HepG2 (cell line): Measurements from ENCODE around the gene FUT1. TPM values are rescaled to one million over a fixed set of nuclear protein-coding genes. Genes with fewer than 3 reads are reported as not detected.

Experiments used
- ATAC-seq: fragments of 200-7000 bp; cut with Tn5 transposase; 3 replicates; pipeline ENCODE4 v1.9.1; 2020; ENCODE audit warnings: mild to moderate bottlenecking, moderate library complexity
- BruUV-seq: library from RNA; stranded (reverse); fragments of 400-500 nt; replicated peaks from 2 replicates; lab custom pipeline; 2021; lab: Mats Ljungman, UMichigan
- CTCF ChIA-PET: fragments of 300-600 bp; formaldehyde crosslinking; extraction: SDS; loops from one replicate; lab custom pipeline; 2021; ENCODE audit warnings: low total read pairs, inconsistent platforms, low intra/inter-chr PET ratio; lab: Yijun Ruan, JAX
- POLR2A ChIA-PET: fragments of 350-600 bp; sonication (Branson Sonifier 250); formaldehyde crosslinking; loops from one replicate; lab custom pipeline; 2020; ENCODE audit warnings: antibody characterized with exemption, inconsistent platforms; lab: Yijun Ruan, JAX
- DNase-seq: peaks from one replicate; pipeline ENCODE4 v3.0.0-alpha.2; 2015; ENCODE audit warnings: low spot score
- FAIRE-seq: peaks from 3 replicates; lab custom pipeline; 2011; peaks lifted over from hg19 to GRCh38; lab: Jason Lieb, UNC
- H2AFZ ChIP-seq: one replicate; pipeline ENCODE4 v1.6.1; 2011; ENCODE audit warnings: low read length, inconsistent platforms
- H3K27ac ChIP-seq: fragments of 300-600 bp; 3 replicates; pipeline ENCODE4 v1.8.0; 2011; ENCODE audit warnings: mixed run types, mild to moderate bottlenecking, mixed read lengths, low read length, inconsistent platforms; ENCODE audit not compliant: insufficient read depth; ENCODE audit errors: extremely low read length
- H3K27me3 ChIP-seq, 2 experiments: fragments of 200-600 bp in 1 of 2; 2 replicates in 1 of 2; 3 replicates in 1 of 2; pipeline versions ENCODE4 v1.6.0 to v1.8.0; 2011; ENCODE audit warnings: low read length in 2 of 2, mild to moderate bottlenecking in 2 of 2, moderate library complexity in 2 of 2, inconsistent platforms in 1 of 2; ENCODE audit not compliant: insufficient read depth in 2 of 2, control insufficient read depth in 1 of 2
- H3K36me3 ChIP-seq, 2 experiments: fragments of 200-600 bp in 1 of 2; replicated peaks in 1 of 2; 2 replicates in 1 of 2; 3 replicates in 1 of 2; pipeline versions ENCODE4 v1.5.1 to v1.8.0; 2011; ENCODE audit warnings: low read length in 2 of 2, inconsistent platforms in 1 of 2; ENCODE audit not compliant: insufficient read depth in 2 of 2, control insufficient read depth in 1 of 2
- H3K4me1 ChIP-seq: 2 replicates; pipeline ENCODE4 v1.5.1; 2012; ENCODE audit warnings: low read length, inconsistent platforms; ENCODE audit not compliant: insufficient read depth
- H3K4me2 ChIP-seq: 2 replicates; pipeline ENCODE4 v1.6.0; 2011; ENCODE audit warnings: low read depth, low read length, inconsistent platforms
- H3K4me3 ChIP-seq, 3 experiments: fragments of 200-600 bp in 1 of 3; sonication (generic), shearing (Covaris generic) in 1 of 3; replicated peaks in 1 of 3; 2 replicates each; pipeline ENCODE4 v1.5.1; 2011 to 2016; ENCODE audit warnings: low read length in 3 of 3, inconsistent platforms in 2 of 3, low read depth in 2 of 3, mild to moderate bottlenecking in 2 of 3, control low read depth in 1 of 3, mixed read lengths in 1 of 3; ENCODE audit not compliant: insufficient read depth in 1 of 3
- H3K79me2 ChIP-seq: one replicate; pipeline ENCODE4 v1.6.1; 2011; ENCODE audit warnings: low read length, inconsistent platforms; ENCODE audit not compliant: insufficient read depth
- H3K9ac ChIP-seq: 2 replicates; pipeline ENCODE4 v1.6.0; 2011; ENCODE audit warnings: mild to moderate bottlenecking, low read depth, low read length, inconsistent platforms; ENCODE audit not compliant: insufficient read depth
- H3K9me3 ChIP-seq: 2 replicates; pipeline ENCODE4 v1.5.1; 2012; ENCODE audit warnings: mild to moderate bottlenecking, low read length
- H4K20me1 ChIP-seq: 2 replicates; pipeline ENCODE4 v1.6.0; 2011; ENCODE audit warnings: inconsistent platforms, mild to moderate bottlenecking, low read length, moderate library complexity; ENCODE audit not compliant: insufficient read depth
- EEA1 ChIP-seq: sonication (generic); formaldehyde crosslinking; IDR thresholded peaks from 2 replicates; pipeline ENCODE4 v1.5.1; 2020; ENCODE audit warnings: mild to moderate bottlenecking, missing genetic modification reagents, borderline replicate concordance
- KAT2B ChIP-seq: fragments of 150-350 bp; IDR thresholded peaks from 2 replicates; pipeline ENCODE4 v1.6.1; 2014; ENCODE audit warnings: low read depth, low read length, borderline replicate concordance
- KDM4B ChIP-seq: sonication (generic); formaldehyde crosslinking; IDR thresholded peaks from 2 replicates; pipeline ENCODE4 v1.4.0; 2020; ENCODE audit warnings: missing genetic modification reagents
- WGBS: methylation state at CpG from one replicate; pipeline ENCODE4 v1.1.6; 2017; ENCODE audit warnings: low lambda C conversion rate; 5-methylcytosine and 5-hydroxymethylcytosine counted together
- in situ Hi-C: cut with HindIII; loops from 2 replicates; pipeline ENCODE4 v1.10.0; 2017; ENCODE audit warnings: low pct_unique_long_range_greater_than_20kb; ENCODE audit not compliant: extremely low pct_ligation_motif_present
- intact Hi-C: fragments of 100-400 bp; cut with micrococcal nuclease; formaldehyde crosslinking; loops from one replicate; pipeline ENCODE4 v1.10.0; 2022; ENCODE audit not compliant: unreplicated experiment
- polyA plus RNA-seq, 8 experiments: library from polyadenylated mRNA; depleted of rRNA in 3 of 8; stranded (reverse) in 7 of 8; unstranded in 1 of 8; fragments of >200 nt; fragmentation: Illumina TruSeq in 4 of 8; extraction: Trizol in 4 of 8; gene quantifications; 2 replicates each; pipeline versions ENCODE4 v1.2.1 to v1.2.3, GENCODE V29; 2011 to 2016; ENCODE audit warnings: low read depth in 4 of 8, missing spikeins in 1 of 8, mixed read lengths in 1 of 8; ENCODE audit not compliant: insufficient read depth in 1 of 8
- total RNA-seq, 5 experiments: library from RNA; depleted of rRNA; stranded (reverse); fragments of >200 nt; fragmentation: Illumina TruSeq; extraction: Trizol; gene quantifications; 2 replicates each; pipeline ENCODE4 v1.2.3, GENCODE V29; 2016; ENCODE audit warnings: low read depth in 1 of 5
- TF ChIP-seq, protein P1 (sequence below): IDR thresholded peaks from 2 replicates; pipeline ENCODE4 v1.6.1; 2012; ENCODE audit warnings: low read depth, low read length, improper control_type of control experiment
- TF ChIP-seq, protein P2 (sequence below): sonication (generic); formaldehyde crosslinking; IDR thresholded peaks from 2 replicates; pipeline ENCODE4 v1.4.0; 2020; ENCODE audit warnings: low read depth, mild to moderate bottlenecking, missing genetic modification reagents
- TF ChIP-seq, protein P3 (sequence below): IDR thresholded peaks from 2 replicates; pipeline ENCODE4 v1.6.1; 2016; ENCODE audit warnings: missing compliant biosample characterization, missing genetic modification reagents, borderline replicate concordance

FUT1 gene
- total and polyA plus RNA-seq, 2 of the 13 experiments (the other 11 are each of a cell fraction or from before 2014, with no cell fraction given) = 0.07 to 1.1 TPM

DNA sequence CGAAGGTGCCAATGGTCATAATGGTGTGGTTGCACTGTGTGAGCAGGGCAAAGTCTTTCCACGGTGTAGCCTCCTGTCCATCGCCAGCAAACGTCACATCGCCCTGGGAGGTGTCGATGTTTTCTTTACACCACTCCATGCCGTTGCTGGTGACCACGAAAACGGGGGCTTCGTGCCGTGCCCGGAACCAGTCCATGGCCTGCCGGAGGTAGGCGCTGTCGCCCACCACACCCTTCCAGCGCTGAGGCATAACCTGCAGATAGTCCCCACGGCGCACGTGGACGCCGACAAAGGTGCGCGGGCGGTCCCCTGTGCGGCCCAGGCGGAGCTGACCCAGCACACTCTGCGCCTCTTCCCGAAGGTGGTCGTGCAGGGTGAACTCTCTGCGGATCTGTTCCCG lies 2.1 kb downstream of the FUT1 start (continued):
- TF ChIP-seq, protein P1, sequence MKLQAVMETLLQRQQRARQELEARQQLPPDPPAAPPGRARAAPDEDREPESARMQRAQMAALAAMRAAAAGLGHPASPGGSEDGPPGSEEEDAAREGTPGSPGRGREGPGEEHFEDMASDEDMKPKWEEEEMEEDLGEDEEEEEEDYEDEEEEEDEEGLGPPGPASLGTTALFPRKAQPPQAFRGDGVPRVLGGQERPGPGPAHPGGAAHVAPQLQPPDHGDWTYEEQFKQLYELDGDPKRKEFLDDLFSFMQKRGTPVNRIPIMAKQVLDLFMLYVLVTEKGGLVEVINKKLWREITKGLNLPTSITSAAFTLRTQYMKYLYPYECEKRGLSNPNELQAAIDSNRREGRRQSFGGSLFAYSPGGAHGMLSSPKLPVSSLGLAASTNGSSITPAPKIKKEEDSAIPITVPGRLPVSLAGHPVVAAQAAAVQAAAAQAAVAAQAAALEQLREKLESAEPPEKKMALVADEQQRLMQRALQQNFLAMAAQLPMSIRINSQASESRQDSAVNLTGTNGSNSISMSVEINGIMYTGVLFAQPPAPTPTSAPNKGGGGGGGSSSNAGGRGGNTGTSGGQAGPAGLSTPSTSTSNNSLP = no peak
- TF ChIP-seq, protein P2, sequence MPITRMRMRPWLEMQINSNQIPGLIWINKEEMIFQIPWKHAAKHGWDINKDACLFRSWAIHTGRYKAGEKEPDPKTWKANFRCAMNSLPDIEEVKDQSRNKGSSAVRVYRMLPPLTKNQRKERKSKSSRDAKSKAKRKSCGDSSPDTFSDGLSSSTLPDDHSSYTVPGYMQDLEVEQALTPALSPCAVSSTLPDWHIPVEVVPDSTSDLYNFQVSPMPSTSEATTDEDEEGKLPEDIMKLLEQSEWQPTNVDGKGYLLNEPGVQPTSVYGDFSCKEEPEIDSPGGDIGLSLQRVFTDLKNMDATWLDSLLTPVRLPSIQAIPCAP (CRISPR knock-in tag) = no peak
- TF ChIP-seq KAT2B = no peak
- TF ChIP-seq EEA1 (CRISPR knock-in tag) = no peak

GRCh38 chr19:48749571-48750198 lies 2.8 kb downstream of the FUT1 start:
- FAIRE-seq (no peak), ATAC-seq (no peak), DNase-seq (no peak)
- H3K27me3 ChIP-seq = no peaks in the 10 kb centered on the region; a peak in 1 of 5 replicates
- in situ Hi-C loops = no loop called here
- no peak overlapping the region for H3K9ac ChIP-seq
- no peak overlapping the region for H3K27ac ChIP-seq
- ChIA-PET POLR2A (interaction anchor here (1.6 kb wide), 1 partner anchor 11 kb away, joined by 3 read pairs; no protein-coding TSS in a partner anchor), CTCF (no interaction called here)
- H2AFZ ChIP-seq = no peak overlapping the region
- H3K36me3 ChIP-seq = no peaks in the 10 kb centered on the region
- no peak overlapping the region for H3K4me3 ChIP-seq
- H4K20me1 ChIP-seq = no peaks in the 10 kb centered on the region
- no peak overlapping the region for H3K4me2 ChIP-seq
- H3K79me2 ChIP-seq = no peaks in the 10 kb centered on the region
- 67% methylated on average over 3 of the region's 4 CpGs for WGBS
- intact Hi-C loops = no loop called here
- H3K9me3 ChIP-seq = no peaks in the 10 kb centered on the region
- peaks cover 29% of the 10 kb centered on the region for H3K4me1 ChIP-seq
- TF ChIP-seq, protein P3, sequence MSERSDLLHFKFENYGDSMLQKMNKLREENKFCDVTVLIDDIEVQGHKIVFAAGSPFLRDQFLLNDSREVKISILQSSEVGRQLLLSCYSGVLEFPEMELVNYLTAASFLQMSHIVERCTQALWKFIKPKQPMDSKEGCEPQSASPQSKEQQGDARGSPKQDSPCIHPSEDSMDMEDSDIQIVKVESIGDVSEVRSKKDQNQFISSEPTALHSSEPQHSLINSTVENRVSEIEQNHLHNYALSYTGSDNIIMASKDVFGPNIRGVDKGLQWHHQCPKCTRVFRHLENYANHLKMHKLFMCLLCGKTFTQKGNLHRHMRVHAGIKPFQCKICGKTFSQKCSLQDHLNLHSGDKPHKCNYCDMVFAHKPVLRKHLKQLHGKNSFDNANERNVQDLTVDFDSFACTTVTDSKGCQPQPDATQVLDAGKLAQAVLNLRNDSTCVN (CRISPR knock-in tag) = 0 out of 2 replicates have a peak, but pooled peaks have one; percentile 54
- TF ChIP-seq KDM4B (CRISPR knock-in tag) = no peak
- BruUV-seq = no TSS peak
